HG03432 (cell line): Measurements from ENCODE around the gene TRPM3.

Experiments used
- ATAC-seq: cut with Tn5 transposase; IDR thresholded peaks from one replicate; pipeline ENCODE4 v1.9.1; 2021; ENCODE audit warnings: mild to moderate bottlenecking, moderate library complexity; ENCODE audit not compliant: unreplicated experiment

The TRPM3 gene

DNA sequence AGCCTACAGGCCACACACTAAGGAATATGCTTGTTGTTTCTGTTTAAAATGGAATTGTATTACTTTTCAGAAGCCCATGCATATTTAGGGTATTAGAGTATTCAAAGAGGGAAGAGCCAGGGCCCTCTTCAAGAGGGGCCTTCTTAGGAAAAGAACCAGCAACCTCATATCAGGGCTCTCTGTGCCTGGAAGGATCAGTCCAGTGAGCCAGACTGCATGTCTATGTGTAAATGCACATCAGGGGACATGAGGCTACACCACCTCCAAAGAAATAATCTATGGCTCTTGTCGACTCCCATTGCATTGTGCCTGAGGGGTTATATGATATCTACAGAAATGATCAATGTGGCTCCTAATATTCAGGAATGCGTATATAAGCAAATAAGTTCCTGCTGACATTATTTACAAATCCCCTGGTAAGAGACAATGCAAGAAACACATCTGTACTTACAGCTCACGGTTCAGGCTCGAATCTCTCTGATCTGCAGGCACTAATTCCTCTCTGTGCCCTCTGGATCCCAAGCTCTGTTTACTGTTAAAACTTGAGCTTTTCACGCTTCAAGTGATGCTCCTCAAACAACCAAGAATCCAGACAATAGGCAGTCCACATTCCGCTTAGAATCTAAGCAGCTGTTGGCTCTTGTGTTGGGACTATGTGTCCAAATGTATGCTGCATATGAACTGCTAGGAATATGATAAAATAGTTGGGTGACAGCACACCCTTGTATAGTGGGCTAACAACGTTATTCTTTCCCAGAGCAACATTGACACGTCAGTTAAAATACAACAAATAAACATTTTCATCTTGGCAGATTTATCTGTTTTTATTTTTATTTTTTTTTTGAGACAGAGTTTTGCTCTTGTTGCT, 556.7 kb downstream of the TRPM3 start:
- ATAC-seq = no peak

GRCh38 chr9:70563431-70564204, 557.8 kb downstream of the TRPM3 start:
- peak; percentile 99 for ATAC-seq

DNA sequence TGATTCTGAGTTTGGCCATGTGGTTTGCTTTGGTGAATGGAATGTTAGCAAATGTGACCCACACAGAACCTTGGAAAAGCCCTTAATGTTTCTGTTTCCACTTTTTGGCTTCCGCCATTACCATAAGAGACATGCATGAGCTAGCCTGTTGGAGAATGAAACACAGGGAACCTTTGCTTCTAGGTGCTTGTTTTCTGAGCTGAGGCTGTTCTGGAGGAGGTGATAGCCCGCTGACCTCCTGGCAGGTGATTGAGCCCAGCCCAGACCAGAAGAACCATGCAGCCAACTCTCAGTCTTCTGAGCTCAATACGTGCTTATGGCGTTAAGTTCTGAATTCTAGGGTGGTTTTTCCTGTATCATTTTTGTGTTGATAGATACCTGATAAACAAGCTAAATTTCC, 558.4 kb downstream of the TRPM3 start:
- no peak for ATAC-seq

- no peak for ATAC-seq
Measured at GRCh38 chr9:70561786-70562395, 559.5 kb downstream of the TRPM3 start.

DNA sequence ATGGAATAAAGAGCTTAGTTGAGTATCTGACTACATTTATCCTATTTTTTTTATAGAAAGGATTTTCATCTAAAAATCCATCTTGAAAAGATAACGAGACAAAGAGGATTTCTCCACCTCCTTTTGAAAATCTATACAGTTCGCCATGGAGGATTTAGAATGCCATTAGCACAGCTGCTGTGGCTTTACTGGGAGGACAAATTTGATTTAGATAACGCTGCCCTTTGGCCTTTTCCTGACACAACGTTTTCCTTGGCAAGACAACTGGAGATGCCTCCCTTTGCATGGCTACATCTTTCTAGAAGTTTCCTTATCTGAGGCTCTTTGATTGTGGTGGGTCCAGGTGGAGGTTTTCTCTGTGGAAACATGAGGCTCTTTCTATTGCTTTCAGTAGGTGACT, 560.3 kb downstream of the TRPM3 start:
- no peak for ATAC-seq

- ATAC-seq = no peak
Measured at GRCh38 chr9:70559102-70559501, 562.3 kb downstream of the TRPM3 start.

DNA sequence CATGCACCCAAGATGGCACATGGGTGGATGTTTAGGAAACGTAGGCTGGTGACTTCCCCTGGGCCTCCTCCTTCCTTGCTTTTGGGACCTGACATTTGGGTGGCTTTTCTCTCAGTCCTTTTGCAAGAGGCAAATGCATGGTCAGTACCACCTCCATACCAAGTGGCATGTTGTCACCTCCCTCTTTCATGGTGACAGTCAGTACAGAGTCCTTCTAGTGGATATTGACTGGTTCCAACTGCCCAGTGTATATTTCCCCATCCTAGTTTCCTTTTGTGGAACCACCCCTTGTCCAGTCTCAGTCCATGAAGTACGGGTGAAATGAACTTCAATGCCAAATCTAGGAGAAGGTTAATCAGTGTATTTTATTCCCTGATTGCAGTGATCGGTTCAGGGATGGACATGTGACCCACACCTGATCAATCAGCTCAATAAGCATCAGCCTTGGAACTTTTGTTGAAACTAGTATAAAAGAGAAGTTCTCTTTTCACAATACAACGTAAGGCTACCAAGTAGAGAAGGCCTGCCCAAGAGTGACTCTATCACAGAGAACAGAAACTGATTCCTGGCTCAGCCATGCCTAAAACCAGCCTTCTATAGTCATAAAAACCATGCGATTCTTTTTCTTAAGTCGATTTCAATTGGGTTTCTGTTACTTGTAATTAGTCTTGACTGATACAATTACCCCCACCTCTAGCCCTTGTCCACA, 563.6 kb downstream of the TRPM3 start:
- ATAC-seq = peak; percentile 99

DNA sequence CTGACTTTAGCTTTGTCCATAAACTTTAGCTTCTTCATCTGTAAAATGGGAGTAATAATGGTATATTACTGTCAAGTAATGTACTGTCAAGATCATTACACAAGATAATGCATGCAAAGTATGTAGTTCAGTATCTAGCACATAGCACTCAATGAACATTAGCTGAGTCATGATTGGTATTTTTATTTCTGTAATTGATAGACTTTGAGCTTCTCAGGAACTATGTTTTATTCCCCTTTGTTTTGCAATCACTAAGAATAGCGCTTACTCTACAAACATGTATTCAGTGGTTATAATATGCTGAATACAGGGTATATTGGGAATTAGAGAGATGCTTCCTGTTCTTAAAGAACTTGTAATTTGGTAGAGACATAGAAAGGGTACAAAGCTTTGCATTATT, 564.6 kb downstream of the TRPM3 start:
- no peak for ATAC-seq

DNA sequence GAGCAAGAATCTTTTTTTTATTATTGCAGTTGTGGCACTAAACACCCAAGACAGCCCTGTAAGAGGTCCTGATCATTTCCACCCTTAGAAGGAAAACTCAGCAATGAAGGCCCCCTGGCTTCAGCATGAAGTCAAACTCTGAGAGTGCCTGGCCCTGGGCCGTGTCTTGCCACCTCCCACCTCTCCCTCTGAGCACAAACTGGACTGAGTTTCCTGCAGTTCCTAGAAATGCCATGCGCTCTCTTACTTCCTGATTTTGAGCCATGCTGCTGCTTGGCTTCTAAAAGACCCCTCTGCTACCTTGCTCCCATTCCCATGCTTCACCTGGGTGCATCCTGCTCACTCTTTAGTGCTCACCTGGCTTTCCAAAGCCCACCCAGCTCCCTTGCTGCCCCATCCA, 566.5 kb downstream of the TRPM3 start:
- no peak for ATAC-seq

GRCh38 chr9:70553707-70554673, 567.4 kb downstream of the TRPM3 start:
- no peak for ATAC-seq

GRCh38 chr9:70552561-70552960, 568.9 kb downstream of the TRPM3 start:
- no peak for ATAC-seq

- no peak for ATAC-seq
Measured at GRCh38 chr9:70551801-70552200, 569.6 kb downstream of the TRPM3 start.

DNA sequence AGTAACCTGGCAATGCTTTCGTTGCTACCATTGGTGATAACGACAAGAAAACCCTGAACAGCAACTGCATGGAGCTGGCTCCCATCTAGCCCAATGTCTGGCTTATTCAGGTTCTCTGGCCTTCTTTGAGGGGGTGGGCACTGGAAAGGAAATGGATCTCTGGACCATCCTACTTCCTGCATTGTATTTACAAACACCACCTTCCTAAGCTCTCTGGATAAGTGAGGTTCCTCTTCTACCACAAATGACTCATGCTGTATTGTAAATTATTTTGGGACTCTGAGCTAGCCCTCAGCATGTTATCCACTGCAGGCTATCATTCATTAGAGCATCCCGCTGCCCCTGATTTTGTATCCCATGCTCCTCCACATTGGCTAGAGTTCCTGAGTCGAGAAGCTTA, 570.0 kb downstream of the TRPM3 start:
- ATAC-seq = no peak

- ATAC-seq = no peak
Measured at GRCh38 chr9:70549926-70550325, 571.5 kb downstream of the TRPM3 start.

- no peak for ATAC-seq
Measured at GRCh38 chr9:70542311-70542931, 579.0 kb downstream of the TRPM3 start.

DNA sequence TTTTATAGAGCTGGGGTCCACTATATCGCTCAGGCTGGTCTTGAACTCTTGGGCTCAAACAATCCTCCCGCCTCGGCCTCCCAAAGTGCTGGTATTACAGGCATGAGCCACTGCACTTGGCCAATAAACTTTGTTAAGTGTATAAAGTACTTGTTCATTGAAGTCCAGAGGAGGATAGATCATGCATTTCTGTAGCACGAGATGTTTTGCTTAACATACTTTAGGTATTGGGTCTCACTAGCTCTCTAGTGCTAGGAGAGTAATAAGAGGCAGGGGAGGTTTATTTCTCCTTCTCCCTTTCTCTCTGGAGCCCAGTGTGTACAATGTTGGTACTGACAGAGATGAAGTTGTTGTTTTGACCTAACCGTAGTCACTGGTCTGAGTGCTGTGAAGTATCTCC, 581.4 kb downstream of the TRPM3 start:
- ATAC-seq = no peak

GRCh38 chr9:70539526-70539925, 581.9 kb downstream of the TRPM3 start:
- ATAC-seq = no peak

GRCh38 chr9:70539001-70539400, 582.4 kb downstream of the TRPM3 start:
- no peak for ATAC-seq

- no peak for ATAC-seq
Measured at GRCh38 chr9:70537084-70537483, 584.3 kb downstream of the TRPM3 start.
